Renal cortical epithelial cell (primary cell): ENCODE data around the gene BCL2L1. TPM values are rescaled to one million over a fixed set of nuclear protein-coding genes. Genes with fewer than 3 reads are reported as not detected.
A peak's percentile ranks its signal among the peaks of the same experiment; 100 is the strongest.
"Not testable (repeated sequence)": the region's sequence is repeated elsewhere in the genome, so short reads cannot be mapped to it uniquely, and the experiment has no call there.

Source experiments
- DNase-seq: peaks from one replicate; pipeline ENCODE4 v3.0.0-alpha.2; 2011; ENCODE audit warnings: low read depth
- total RNA-seq: library from RNA; depleted of rRNA; stranded (reverse); fragments of >200 nt; gene quantifications from 2 replicates; pipeline ENCODE4 v1.2.3, GENCODE V29; 2014

BCL2L1 gene
- total RNA-seq, 1 donor from 2014 or later = 222 TPM

- DNase-seq = peak; percentile 57
Measured at GRCh38 chr20:31674895-31675827, 47.5 kb downstream of the BCL2L1 start.

- DNase-seq = no peak
Measured at GRCh38 chr20:31673943-31674463, 48.7 kb downstream of the BCL2L1 start.

GRCh38 chr20:31673435-31673834 is 49.2 kb downstream of the BCL2L1 start:
- DNase-seq = no peak

GRCh38 chr20:31671324-31671723 is 51.3 kb downstream of the BCL2L1 start:
- no peak for DNase-seq

- DNase-seq = no peak
Measured at GRCh38 chr20:31670371-31671228, 52.1 kb downstream of the BCL2L1 start.

GRCh38 chr20:31669876-31670275 is 52.8 kb downstream of the BCL2L1 start:
- no peak for DNase-seq

- DNase-seq = not testable (repeated sequence)
Measured at GRCh38 chr20:31668944-31669343, 53.7 kb downstream of the BCL2L1 start.

GRCh38 chr20:31667315-31668285 is 55.1 kb downstream of the BCL2L1 start:
- no peak for DNase-seq

- DNase-seq = no peak
Measured at GRCh38 chr20:31666258-31667042, 56.2 kb downstream of the BCL2L1 start.

- no peak for DNase-seq
Measured at GRCh38 chr20:31665753-31666152, 56.9 kb downstream of the BCL2L1 start.

- DNase-seq = no peak
Measured at GRCh38 chr20:31664696-31665354, 57.8 kb downstream of the BCL2L1 start.

GRCh38 chr20:31663838-31664695 is 58.6 kb downstream of the BCL2L1 start:
- DNase-seq = no peak

- no peak for DNase-seq
Measured at GRCh38 chr20:31663524-31663837, 59.2 kb downstream of the BCL2L1 start.

GRCh38 chr20:31662372-31662854 is 60.3 kb downstream of the BCL2L1 start:
- DNase-seq = no peak

- peak; percentile 50 for DNase-seq
Measured at GRCh38 chr20:31661625-31662371, 60.9 kb downstream of the BCL2L1 start.

- DNase-seq = no peak
Measured at GRCh38 chr20:31654534-31654933, 68.1 kb downstream of the BCL2L1 start.

- no peak for DNase-seq
Measured at GRCh38 chr20:31653561-31653960, 69.1 kb downstream of the BCL2L1 start.

GRCh38 chr20:31652917-31653396 is 69.7 kb downstream of the BCL2L1 start:
- DNase-seq = no peak
